PC-9 (cell line): ENCODE results near the gene SIGLEC15.
A peak's percentile ranks its signal among the peaks of the same experiment; 100 is the strongest.

Experiments
- EZH2 ChIP-seq: fragments of 200-600 bp; sonication (generic); IDR thresholded peaks from 2 replicates; pipeline ENCODE4 v1.8.0; 2017; ENCODE audit warnings: antibody characterized with exemption, low read depth
- TF ChIP-seq, protein P1 (sequence below): fragments of 200-600 bp; sonication (generic); conservative IDR thresholded peaks from 2 replicates; pipeline ENCODE4 v1.6.1; 2017; ENCODE audit warnings: mixed run types, antibody characterized with exemption, mild to moderate bottlenecking, moderate library complexity

DNA sequence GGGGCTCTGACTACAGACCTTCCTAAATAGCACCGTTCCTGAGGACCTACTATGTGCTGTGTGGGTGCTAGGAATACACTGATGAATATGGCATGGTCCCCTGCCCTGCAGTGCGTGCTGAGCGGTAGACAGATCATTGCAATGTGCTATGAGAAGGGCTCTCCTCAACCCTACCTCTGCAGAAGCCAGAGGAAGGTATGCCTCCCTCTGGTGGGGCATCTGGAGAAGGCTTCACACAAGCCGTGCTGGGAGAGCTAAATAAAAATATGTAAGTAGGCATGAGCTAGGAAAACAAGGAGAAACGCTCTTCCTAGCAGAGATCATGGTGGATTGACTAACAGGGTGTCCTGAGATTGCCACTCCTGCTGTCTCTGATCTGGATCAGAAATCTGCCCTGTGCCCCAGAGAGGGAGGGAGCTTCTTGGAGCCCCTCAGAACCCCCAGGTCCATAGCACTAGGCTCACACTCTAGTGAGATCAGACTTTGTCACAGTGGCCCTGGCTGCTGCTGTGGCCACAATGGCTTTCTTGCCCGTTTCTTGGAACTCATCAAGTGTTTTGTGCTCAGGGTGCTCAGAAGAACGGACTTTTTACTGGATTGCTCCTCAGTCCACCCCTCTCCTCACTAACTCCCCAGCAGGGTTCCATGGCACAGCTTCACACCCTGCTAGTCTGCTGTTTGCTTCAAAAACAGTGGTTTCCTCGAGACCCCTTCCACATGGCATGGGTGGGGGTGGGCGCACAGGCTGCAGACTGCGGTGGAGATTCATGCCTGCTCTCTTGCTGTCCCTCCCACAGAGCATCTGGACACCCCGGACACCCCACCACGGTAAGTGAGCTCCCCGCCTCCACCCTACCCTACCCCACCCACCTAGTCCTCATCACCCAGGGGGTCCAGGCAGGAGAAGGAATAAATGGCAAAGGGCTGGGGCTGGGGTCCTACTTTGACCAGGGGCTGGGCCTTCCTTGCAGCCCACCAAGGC is 14.2 kb downstream of the SIGLEC15 start:
- TF ChIP-seq, protein P1, sequence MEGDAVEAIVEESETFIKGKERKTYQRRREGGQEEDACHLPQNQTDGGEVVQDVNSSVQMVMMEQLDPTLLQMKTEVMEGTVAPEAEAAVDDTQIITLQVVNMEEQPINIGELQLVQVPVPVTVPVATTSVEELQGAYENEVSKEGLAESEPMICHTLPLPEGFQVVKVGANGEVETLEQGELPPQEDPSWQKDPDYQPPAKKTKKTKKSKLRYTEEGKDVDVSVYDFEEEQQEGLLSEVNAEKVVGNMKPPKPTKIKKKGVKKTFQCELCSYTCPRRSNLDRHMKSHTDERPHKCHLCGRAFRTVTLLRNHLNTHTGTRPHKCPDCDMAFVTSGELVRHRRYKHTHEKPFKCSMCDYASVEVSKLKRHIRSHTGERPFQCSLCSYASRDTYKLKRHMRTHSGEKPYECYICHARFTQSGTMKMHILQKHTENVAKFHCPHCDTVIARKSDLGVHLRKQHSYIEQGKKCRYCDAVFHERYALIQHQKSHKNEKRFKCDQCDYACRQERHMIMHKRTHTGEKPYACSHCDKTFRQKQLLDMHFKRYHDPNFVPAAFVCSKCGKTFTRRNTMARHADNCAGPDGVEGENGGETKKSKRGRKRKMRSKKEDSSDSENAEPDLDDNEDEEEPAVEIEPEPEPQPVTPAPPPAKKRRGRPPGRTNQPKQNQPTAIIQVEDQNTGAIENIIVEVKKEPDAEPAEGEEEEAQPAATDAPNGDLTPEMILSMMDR: peak; percentile 76
- TF ChIP-seq EZH2: no peak
